Measurements from ENCODE around the gene TSHR.

The TSHR gene

GRCh38 chr14:80979951-80980350 lies 24.5 kb downstream of the TSHR start:
- H3K4me3 ChIP-seq (ENCODE audit: low read depth, low read length) = no peak overlapping the region
- POLR2A ChIA-PET = no interaction called here
- DNase-seq (ENCODE audit: low read depth, low spot score) = no peak
- no peak for TF ChIP-seq CTCF (IDR thresholded peaks at IDR 0.05; ENCODE audit: insufficient read depth, low read length, missing control alignments)
- CTCF ChIA-PET = interaction anchor here (1.6 to 2.0 kb wide), 2 partner anchors 9 to 26 kb away, joined by 5 to 9 read pairs; no protein-coding TSS in a partner anchor

- POLR2A ChIA-PET = no interaction called here
- CTCF ChIA-PET = interaction anchor here (1.6 to 2.0 kb wide), 2 partner anchors 8 to 27 kb away, joined by 5 to 9 read pairs; no protein-coding TSS in a partner anchor
- no peak for DNase-seq (ENCODE audit: low read depth, low spot score)
- H3K4me3 ChIP-seq (ENCODE audit: low read depth, low read length) = no peak overlapping the region
- no peak for TF ChIP-seq CTCF (IDR thresholded peaks at IDR 0.05; ENCODE audit: insufficient read depth, low read length, missing control alignments)
Measured at GRCh38 chr14:80981156-80981555, 25.7 kb downstream of the TSHR start.

- DNase-seq (ENCODE audit: low read depth, low spot score) = no peak
- TF ChIP-seq CTCF (IDR thresholded peaks at IDR 0.05; ENCODE audit: insufficient read depth, low read length, missing control alignments) = no peak
- POLR2A ChIA-PET = no interaction called here
- CTCF ChIA-PET = no interaction called here
- H3K4me3 ChIP-seq (ENCODE audit: low read depth, low read length) = no peak overlapping the region
Measured at GRCh38 chr14:80981673-80982072, 26.3 kb downstream of the TSHR start.

GRCh38 chr14:80982711-80983110 lies 27.3 kb downstream of the TSHR start:
- no peak for DNase-seq (ENCODE audit: low read depth, low spot score)
- TF ChIP-seq CTCF (IDR thresholded peaks at IDR 0.05; ENCODE audit: insufficient read depth, low read length, missing control alignments) = no peak
- ChIA-PET CTCF (interaction anchor here (7.5 to 8.1 kb wide), 2 partner anchors 9 to 16 kb away, joined by 82 to 90 read pairs; no protein-coding TSS in a partner anchor), POLR2A (no interaction called here)
- no peak overlapping the region for H3K4me3 ChIP-seq (ENCODE audit: low read depth, low read length)

- H3K4me3 ChIP-seq (ENCODE audit: low read depth, low read length) = no peak overlapping the region
- peak; percentile 89 for TF ChIP-seq CTCF (IDR thresholded peaks at IDR 0.05; ENCODE audit: insufficient read depth, low read length, missing control alignments)
- CTCF ChIA-PET = interaction anchor here (0.7 to 8.3 kb wide), 25 partner anchors 9 to 933 kb away, joined by 3 to 138 read pairs (median 5); partner anchors contain the start of gene TSHR
- DNase-seq (ENCODE audit: low read depth, low spot score) = no peak
- POLR2A ChIA-PET = interaction anchor here (0.9 kb wide), 1 partner anchor 232 kb away, joined by 4 read pairs; no protein-coding TSS in a partner anchor
Measured at GRCh38 chr14:80987235-80988032, 32.0 kb downstream of the TSHR start.

- TF ChIP-seq CTCF (IDR thresholded peaks at IDR 0.05; ENCODE audit: insufficient read depth, low read length, missing control alignments) = no peak
- CTCF ChIA-PET = interaction anchor here (0.6 to 8.3 kb wide), 13 partner anchors 8 to 476 kb away, joined by 3 to 138 read pairs (median 10); partner anchors contain the start of gene TSHR
- no peak for DNase-seq (ENCODE audit: low read depth, low spot score)
- POLR2A ChIA-PET = no interaction called here
- no peak overlapping the region for H3K4me3 ChIP-seq (ENCODE audit: low read depth, low read length)
Measured at GRCh38 chr14:80988192-80988591, 32.8 kb downstream of the TSHR start.

All from AG04449 (cell line).